Astrocyte of the cerebellum (primary cell): ENCODE results near the gene COG4.
A peak's percentile ranks its signal among the peaks of the same experiment; 100 is the strongest.

ENCODE experiments used
- DNase-seq: peaks from one replicate; pipeline ENCODE4 v3.0.0-alpha.2; 2011; ENCODE audit warnings: low read depth
- H3K4me3 ChIP-seq: 2 replicates; pipeline ENCODE4 v1.5.1; 2011; ENCODE audit warnings: mild to moderate bottlenecking, low read depth, low read length, moderate library complexity
- in situ Hi-C: cut with HindIII; loops from 2 replicates; pipeline ENCODE4 v1.10.0; 2017; ENCODE audit warnings: low sequenced_read_pairs
- TF ChIP-seq, protein P1 (sequence below): IDR thresholded peaks from 2 replicates; pipeline ENCODE4 v1.5.1; 2012; ENCODE audit warnings: low read length, low read depth, moderate library complexity, mild to moderate bottlenecking; ENCODE audit errors: missing control alignments

The COG4 gene

GRCh38 chr16:70463235-70463634 lies 60.1 kb downstream of the COG4 start:
- TF ChIP-seq, protein P1, sequence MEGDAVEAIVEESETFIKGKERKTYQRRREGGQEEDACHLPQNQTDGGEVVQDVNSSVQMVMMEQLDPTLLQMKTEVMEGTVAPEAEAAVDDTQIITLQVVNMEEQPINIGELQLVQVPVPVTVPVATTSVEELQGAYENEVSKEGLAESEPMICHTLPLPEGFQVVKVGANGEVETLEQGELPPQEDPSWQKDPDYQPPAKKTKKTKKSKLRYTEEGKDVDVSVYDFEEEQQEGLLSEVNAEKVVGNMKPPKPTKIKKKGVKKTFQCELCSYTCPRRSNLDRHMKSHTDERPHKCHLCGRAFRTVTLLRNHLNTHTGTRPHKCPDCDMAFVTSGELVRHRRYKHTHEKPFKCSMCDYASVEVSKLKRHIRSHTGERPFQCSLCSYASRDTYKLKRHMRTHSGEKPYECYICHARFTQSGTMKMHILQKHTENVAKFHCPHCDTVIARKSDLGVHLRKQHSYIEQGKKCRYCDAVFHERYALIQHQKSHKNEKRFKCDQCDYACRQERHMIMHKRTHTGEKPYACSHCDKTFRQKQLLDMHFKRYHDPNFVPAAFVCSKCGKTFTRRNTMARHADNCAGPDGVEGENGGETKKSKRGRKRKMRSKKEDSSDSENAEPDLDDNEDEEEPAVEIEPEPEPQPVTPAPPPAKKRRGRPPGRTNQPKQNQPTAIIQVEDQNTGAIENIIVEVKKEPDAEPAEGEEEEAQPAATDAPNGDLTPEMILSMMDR: no peak
- no peak for DNase-seq
- no peak overlapping the region for H3K4me3 ChIP-seq
- in situ Hi-C loops: no loop called here

DNA sequence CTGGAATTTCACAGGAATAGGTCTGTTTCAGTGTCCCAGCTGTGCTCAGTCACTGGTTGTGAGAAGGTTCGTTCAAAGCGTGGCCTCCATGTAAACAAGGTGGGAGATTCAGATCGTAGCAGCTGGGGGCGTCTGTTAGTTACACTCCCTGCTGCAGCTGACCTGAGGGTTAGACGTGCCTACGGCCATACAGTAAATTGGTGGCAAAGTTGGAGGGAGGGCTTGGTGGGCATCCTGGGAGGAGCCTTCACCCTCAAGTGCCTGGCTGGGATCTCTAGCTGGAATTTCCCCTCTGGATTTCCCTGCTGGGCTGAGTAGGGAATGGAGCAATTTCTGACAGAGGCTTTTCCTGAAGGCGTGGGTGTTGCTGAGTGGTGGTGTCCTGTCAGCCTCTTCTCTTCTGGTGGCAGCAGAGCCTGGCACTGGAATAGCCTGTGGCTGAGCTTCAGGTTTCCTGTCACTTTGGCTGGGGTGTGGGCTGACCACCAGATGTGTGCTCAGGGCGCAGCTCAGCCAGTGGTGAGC lies 62.6 kb downstream of the COG4 start:
- DNase-seq: no peak
- TF ChIP-seq, protein P1: no peak
- in situ Hi-C loops: no loop called here
- no peak overlapping the region for H3K4me3 ChIP-seq

DNA sequence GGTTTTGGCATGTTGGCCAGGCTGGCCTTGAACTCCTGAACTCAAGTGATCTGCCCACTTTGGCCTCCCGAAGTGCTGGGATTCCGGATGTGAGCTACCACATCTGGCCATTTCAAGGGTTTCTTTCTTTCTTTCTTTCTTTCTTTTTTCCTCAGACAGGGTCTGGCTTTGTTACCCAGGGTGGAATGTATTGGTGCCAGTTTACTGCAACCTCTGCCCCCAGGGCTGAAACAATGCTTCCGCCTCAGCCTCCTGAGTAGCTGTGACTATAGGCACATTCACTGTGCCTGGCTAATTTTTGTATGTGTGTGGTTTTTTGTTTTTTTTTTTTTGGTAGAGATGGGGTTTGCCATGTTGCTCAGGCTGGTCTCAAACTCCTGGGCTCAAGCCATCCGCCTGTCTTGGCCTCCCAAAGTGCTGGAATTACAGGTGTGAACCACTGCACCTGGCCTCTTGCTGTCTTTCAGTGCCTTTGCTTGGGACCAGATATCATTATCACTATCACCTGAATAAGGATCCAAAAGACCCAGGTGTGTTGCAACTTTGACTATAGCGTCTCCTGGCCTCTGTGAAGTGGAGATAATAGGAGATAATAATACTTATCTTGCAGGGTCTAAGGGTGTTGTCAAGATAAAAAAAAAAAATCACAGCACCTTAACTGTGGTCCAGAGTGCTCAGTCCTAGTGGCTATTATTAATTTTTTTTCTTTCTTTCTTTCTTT lies 65.7 kb downstream of the COG4 start:
- TF ChIP-seq, protein P1: no peak
- no peak overlapping the region for H3K4me3 ChIP-seq
- DNase-seq: no peak
- in situ Hi-C loops: no loop called here

GRCh38 chr16:70455910-70456309 lies 67.4 kb downstream of the COG4 start:
- TF ChIP-seq, protein P1: no peak
- in situ Hi-C loops: no loop called here
- DNase-seq: no peak
- no peak overlapping the region for H3K4me3 ChIP-seq

GRCh38 chr16:70454222-70455034 lies 68.9 kb downstream of the COG4 start, which contains the start of gene FCSK:
Gene FCSK (plus strand): TSS chr16:70454595. CDS start chr16:70463191, 8,596 bp downstream.
- peak within 1 kb of the TSS; percentile 93 for H3K4me3 ChIP-seq
- no peak for DNase-seq
- TF ChIP-seq, protein P1: no peak
- in situ Hi-C loops: no loop called here

GRCh38 chr16:70453892-70454221 lies 69.5 kb downstream of the COG4 start:
- peak overlapping the region; percentile 93 for H3K4me3 ChIP-seq
- DNase-seq: no peak
- in situ Hi-C loops: no loop called here
- TF ChIP-seq, protein P1: no peak
